Astrocyte (in vitro differentiated cells and primary cell): ENCODE measurements around the gene LETMD1. TPM values are rescaled to one million over a fixed set of nuclear protein-coding genes. Genes with fewer than 3 reads are reported as not detected.

Experiments used
- DNase-seq: peaks from one replicate; pipeline ENCODE4 v3.0.0-alpha.2; 2010; ENCODE audit warnings: low read depth
- FAIRE-seq: peaks from 2 replicates; lab custom pipeline; 2011; peaks lifted over from hg19 to GRCh38; lab: Jason Lieb, UNC
- H2AFZ ChIP-seq: 2 replicates; pipeline ENCODE4 v1.6.0; 2012; ENCODE audit warnings: low read depth, low read length, inconsistent platforms
- H3K27ac ChIP-seq: 2 replicates; pipeline ENCODE4 v1.5.1; 2011; ENCODE audit warnings: low read depth, low read length, inconsistent platforms
- H3K27me3 ChIP-seq: 2 replicates; pipeline ENCODE4 v1.6.0; 2011; ENCODE audit warnings: low read length, inconsistent platforms; ENCODE audit not compliant: insufficient read depth
- H3K36me3 ChIP-seq: 2 replicates; pipeline ENCODE4 v1.5.1; 2011; ENCODE audit warnings: low read length, inconsistent platforms; ENCODE audit not compliant: insufficient read depth
- H3K4me1 ChIP-seq: 2 replicates; pipeline ENCODE4 v1.5.1; 2011; ENCODE audit warnings: low read length, inconsistent platforms; ENCODE audit not compliant: insufficient read depth
- H3K4me2 ChIP-seq: 2 replicates; pipeline ENCODE4 v1.6.0; 2012; ENCODE audit warnings: low read length, inconsistent platforms
- H3K4me3 ChIP-seq: 2 replicates; pipeline ENCODE4 v1.5.1; 2011; ENCODE audit warnings: low read depth, mild to moderate bottlenecking, low read length, inconsistent platforms; ENCODE audit not compliant: insufficient read depth
- H3K79me2 ChIP-seq: 2 replicates; pipeline ENCODE4 v1.6.0; 2012; ENCODE audit warnings: mild to moderate bottlenecking, low read length, inconsistent platforms; ENCODE audit not compliant: insufficient read depth
- H3K9ac ChIP-seq: 2 replicates; pipeline ENCODE4 v1.6.0; 2012; ENCODE audit warnings: mild to moderate bottlenecking, low read length, inconsistent platforms
- H3K9me3 ChIP-seq: 2 replicates; pipeline ENCODE4 v1.5.1; 2012; ENCODE audit warnings: low read depth, mild to moderate bottlenecking, low read length, inconsistent platforms; ENCODE audit not compliant: insufficient read depth
- H4K20me1 ChIP-seq: 2 replicates; pipeline ENCODE4 v1.6.0; 2012; ENCODE audit warnings: low read length, inconsistent platforms; ENCODE audit not compliant: insufficient read depth
- H3K27ac Mint-ChIP-seq: one replicate; pipeline ENCODE4 v1.8.0; 2021; ENCODE audit warnings: mild to moderate bottlenecking, mixed read lengths; ENCODE audit not compliant: unreplicated experiment
- H3K27me3 Mint-ChIP-seq: one replicate; pipeline ENCODE4 v1.8.0; 2021; ENCODE audit warnings: low read depth, mixed read lengths; ENCODE audit not compliant: unreplicated experiment
- H3K36me3 Mint-ChIP-seq: one replicate; pipeline ENCODE4 v1.8.0; 2021; ENCODE audit warnings: low read depth, mixed read lengths; ENCODE audit not compliant: unreplicated experiment
- H3K4me1 Mint-ChIP-seq: one replicate; pipeline ENCODE4 v1.8.0; 2021; ENCODE audit warnings: low read depth, mixed read lengths; ENCODE audit not compliant: unreplicated experiment
- H3K4me3 Mint-ChIP-seq: one replicate; pipeline ENCODE4 v1.8.0; 2021; ENCODE audit warnings: mild to moderate bottlenecking, moderate library complexity, mixed read lengths; ENCODE audit not compliant: unreplicated experiment
- H3K9me3 Mint-ChIP-seq: one replicate; pipeline ENCODE4 v1.8.0; 2021; ENCODE audit warnings: mild to moderate bottlenecking, mixed read lengths; ENCODE audit not compliant: unreplicated experiment
- CTCF ChIP-seq: IDR thresholded peaks from 2 replicates; pipeline ENCODE4 v1.5.1; 2011; ENCODE audit warnings: low read depth, mild to moderate bottlenecking, inconsistent platforms, low read length, moderate library complexity; ENCODE audit not compliant: insufficient read depth
- EZH2 ChIP-seq: IDR thresholded peaks from 2 replicates; pipeline ENCODE4 v1.6.1; 2012; ENCODE audit warnings: mild to moderate bottlenecking, low read length, inconsistent platforms; ENCODE audit not compliant: insufficient read depth
- total RNA-seq: library from RNA; stranded (reverse); gene quantifications from 2 replicates; pipeline ENCODE4 v1.2.1, GENCODE V29; 2021

LETMD1 gene
- total RNA-seq, 1 donor from 2014 or later, result 25.2 TPM

- H3K79me2 ChIP-seq, result peaks cover 87% of the 10 kb centered on the region
- FAIRE-seq (no peak), DNase-seq (no peak)
- no peak overlapping the region for H3K27ac ChIP-seq
- H3K4me3 ChIP-seq, result no peak overlapping the region
- no peaks in the 10 kb centered on the region for H3K9me3 ChIP-seq
- no peaks in the 10 kb centered on the region for H3K27me3 ChIP-seq
- H3K9me3 Mint-ChIP-seq, result no peaks in the 10 kb centered on the region
- H4K20me1 ChIP-seq, result peaks cover 48% of the 10 kb centered on the region
- H3K4me2 ChIP-seq, result no peak overlapping the region
- peaks cover 20% of the 10 kb centered on the region for H3K4me1 Mint-ChIP-seq
- H3K27ac Mint-ChIP-seq, result no peak overlapping the region
- no peaks in the 10 kb centered on the region for H3K36me3 Mint-ChIP-seq
- H3K36me3 ChIP-seq, result no peaks in the 10 kb centered on the region
- no peak for TF ChIP-seq CTCF
- no peak for TF ChIP-seq EZH2
- H3K9ac ChIP-seq, result no peak overlapping the region
- H3K4me3 Mint-ChIP-seq, result no peak overlapping the region
- no peak overlapping the region for H2AFZ ChIP-seq
- H3K4me1 ChIP-seq, result peaks cover 17% of the 10 kb centered on the region
- H3K27me3 Mint-ChIP-seq, result no peaks in the 10 kb centered on the region
Observed at GRCh38 chr12:51020448-51021182, 27.5 kb upstream of the LETMD1 start.

GRCh38 chr12:51021694-51022093 is 26.4 kb upstream of the LETMD1 start:
- Histone ChIP-seq H3K4me2 (no peak overlapping the region), H3K79me2 (peaks cover 86% of the 10 kb centered on the region), H3K9me3 (no peaks in the 10 kb centered on the region), H2AFZ (no peak overlapping the region), H3K4me3 (no peak overlapping the region), H3K36me3 (no peaks in the 10 kb centered on the region), H3K27ac (no peak overlapping the region), H3K27me3 (no peaks in the 10 kb centered on the region), H4K20me1 (peaks cover 46% of the 10 kb centered on the region), H3K4me1 (peaks cover 21% of the 10 kb centered on the region), H3K9ac (no peak overlapping the region)
- Mint-ChIP-seq H3K4me3 (no peak overlapping the region), H3K36me3 (no peaks in the 10 kb centered on the region), H3K27ac (no peak overlapping the region), H3K27me3 (no peaks in the 10 kb centered on the region), H3K9me3 (no peaks in the 10 kb centered on the region), H3K4me1 (peaks cover 20% of the 10 kb centered on the region)
- no peak for DNase-seq
- FAIRE-seq, result no peak
- TF ChIP-seq CTCF (no peak), EZH2 (no peak)
